SH-SY5Y (cell line): Measurements from ENCODE around the gene KMO.

Experiments used
- GATA2 ChIP-seq: IDR thresholded peaks from 2 replicates; pipeline ENCODE4 v1.6.1; 2011; ENCODE audit warnings: mild to moderate bottlenecking, low read depth, low read length
- GATA3 ChIP-seq: IDR thresholded peaks from 2 replicates; pipeline ENCODE4 v1.6.1; 2011; ENCODE audit warnings: low read depth, mild to moderate bottlenecking, low read length, moderate library complexity

The KMO gene

DNA sequence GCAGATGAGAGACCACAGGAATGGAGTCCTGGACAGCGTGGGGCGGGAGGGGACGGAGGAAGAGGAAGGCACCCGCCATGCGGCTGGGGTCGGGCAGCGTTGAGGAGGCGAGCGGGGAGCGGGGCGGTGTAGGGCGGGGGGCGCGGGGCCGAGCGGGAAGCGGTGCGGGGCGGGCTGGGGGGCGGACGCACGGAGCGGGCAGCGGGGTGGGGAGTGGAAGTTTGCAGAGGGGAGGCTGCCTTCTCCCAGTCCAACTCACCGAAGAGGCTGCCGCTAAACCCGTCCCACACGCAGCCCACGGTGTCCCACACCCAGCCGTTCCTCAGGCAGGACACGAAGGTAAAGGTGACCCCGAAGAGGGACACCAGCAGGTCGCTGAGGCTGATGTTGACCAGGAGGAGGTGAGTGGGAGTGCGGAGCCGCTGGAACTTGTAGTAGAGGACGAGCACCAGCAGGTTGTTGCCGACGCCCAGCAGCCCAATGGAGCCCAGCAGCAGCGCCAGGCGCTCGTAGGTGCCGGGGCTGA is 107.5 kb downstream of the KMO start:
- TF ChIP-seq GATA2 = no peak
- no peak for TF ChIP-seq GATA3

DNA sequence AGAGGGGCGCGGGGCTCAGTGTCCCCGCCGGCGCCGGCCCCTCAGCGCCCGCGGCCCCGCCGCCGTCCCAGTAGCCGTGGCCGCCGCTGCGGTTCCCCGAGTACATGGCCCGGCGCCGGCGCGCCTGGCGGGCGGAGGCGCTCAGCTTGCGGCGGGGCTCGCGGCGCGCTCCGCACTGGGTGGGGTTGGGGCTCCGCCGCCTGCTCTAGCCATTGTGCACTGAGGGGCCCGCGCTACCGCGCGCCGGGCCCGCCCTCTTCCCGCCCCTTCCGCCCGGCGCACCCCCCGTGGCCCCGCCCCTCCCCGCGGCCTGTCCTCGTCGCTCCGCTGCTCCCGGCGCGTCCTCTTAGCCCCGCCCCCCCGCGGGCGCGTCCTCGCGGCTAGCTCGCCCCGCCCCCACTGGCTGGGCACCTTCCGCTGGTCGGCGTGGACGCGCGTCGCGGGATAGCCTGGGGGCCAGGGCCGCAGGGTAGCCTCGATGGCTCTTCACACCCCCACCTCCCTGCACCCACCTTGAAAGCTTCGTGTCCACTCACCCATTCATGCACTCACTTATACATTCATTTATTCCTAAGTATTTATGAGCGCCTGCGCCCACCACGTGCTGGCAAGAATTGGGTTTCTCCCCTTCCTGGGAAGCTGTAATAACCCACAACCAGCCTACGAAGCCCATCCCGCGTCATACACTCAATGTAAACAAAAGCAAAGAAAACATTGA is 108.1 kb downstream of the KMO start, which contains the start of the genes CHML and OPN3:
CHML (minus strand) TSS at position 221 of the 718 bp plus-strand sequence. CDS start 4,603 bp downstream, outside the sequence.
OPN3 (minus strand) TSS at position 221 of the 718 bp plus-strand sequence; CDS start at position 106, 115 bp downstream.
- no peak for TF ChIP-seq GATA3
- no peak for TF ChIP-seq GATA2

GRCh38 chr1:241640867-241641622 is 108.9 kb downstream of the KMO start:
- no peak for TF ChIP-seq GATA3
- no peak for TF ChIP-seq GATA2

GRCh38 chr1:241641773-241642592 is 109.8 kb downstream of the KMO start:
- TF ChIP-seq GATA2 (no peak), GATA3 (no peak)

DNA sequence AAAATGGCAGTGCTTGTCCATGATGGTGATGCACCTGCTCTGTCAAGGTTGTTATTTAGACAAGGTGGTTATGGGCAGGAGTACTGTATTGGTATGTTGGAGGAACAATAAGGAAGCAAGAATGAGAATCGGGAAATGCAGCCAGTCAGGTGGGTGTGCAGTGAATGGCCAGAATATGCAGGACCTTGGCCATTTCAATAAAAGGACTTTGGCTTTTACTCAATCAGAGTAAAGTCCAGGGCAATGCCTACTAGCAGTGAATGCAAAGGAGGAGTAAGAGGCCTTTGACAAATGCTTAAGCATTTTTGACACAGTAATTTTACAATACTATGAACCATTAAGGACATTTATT is 110.4 kb downstream of the KMO start:
- TF ChIP-seq GATA3 (no peak), GATA2 (no peak)

DNA sequence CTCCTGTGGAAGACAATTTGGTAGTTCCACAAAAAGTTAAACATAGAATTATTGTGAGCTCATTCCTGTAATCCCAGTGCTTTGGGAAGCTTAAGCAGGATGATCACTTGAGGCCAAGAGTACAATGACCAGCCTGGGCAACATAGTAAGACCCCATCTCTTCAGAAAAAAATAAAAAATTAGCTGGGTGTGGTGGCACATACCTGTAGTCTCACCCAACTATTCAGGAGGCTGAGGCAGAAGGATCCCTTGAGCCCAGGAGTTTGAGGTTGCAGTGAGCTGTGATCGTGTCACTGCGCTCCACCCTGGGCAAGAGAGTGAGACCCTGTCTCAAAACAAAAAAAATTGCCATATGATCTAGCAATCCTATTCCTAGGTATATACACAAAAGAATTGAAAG is 112.1 kb downstream of the KMO start:
- TF ChIP-seq GATA3 (no peak), GATA2 (no peak)

- no peak for TF ChIP-seq GATA2
- no peak for TF ChIP-seq GATA3
Observed at GRCh38 chr1:241645199-241645598, 113.0 kb downstream of the KMO start.
